Hepatocyte (in vitro differentiated cells): ENCODE results near the gene CNTNAP3B.
"Not testable (repeated sequence)": the region's sequence is repeated elsewhere in the genome, so short reads cannot be mapped to it uniquely, and the experiment has no call there.

ENCODE experiments used
- CTCF ChIP-seq: fragments of 200-600 bp; sonication (generic); IDR thresholded peaks from 2 replicates; pipeline ENCODE4 v1.5.1; 2016; ENCODE audit warnings: antibody characterized with exemption, mild to moderate bottlenecking; ENCODE audit not compliant: poor library complexity
- EZH2 ChIP-seq: fragments of 200-600 bp; sonication (generic); IDR thresholded peaks from 2 replicates; pipeline ENCODE4 v1.6.1; 2016; ENCODE audit warnings: antibody characterized with exemption, mild to moderate bottlenecking, borderline replicate concordance

GRCh38 chr9:41953007-41953406 is 176.2 kb downstream of the CNTNAP3B start:
- TF ChIP-seq CTCF, EZH2: not testable (repeated sequence)
